ENCODE results near the gene CBR3.
A peak's percentile ranks its signal among the peaks of the same experiment; 100 is the strongest.
"Not testable (repeated sequence)": the region's sequence is repeated elsewhere in the genome, so short reads cannot be mapped to it uniquely, and the experiment has no call there.

CBR3 gene

GRCh38 chr21:36134803-36135390, at the start of gene CBR3:
Gene CBR3, plus strand, starts transcription at chr21:36135079. Its CDS starts 114 bp downstream, at chr21:36135193.
- DNase-seq (ENCODE audit: low read depth) = no peak

GRCh38 chr21:36087362-36088138, 47.3 kb upstream of the CBR3 start:
- no peak for DNase-seq (ENCODE audit: low read depth)

DNA sequence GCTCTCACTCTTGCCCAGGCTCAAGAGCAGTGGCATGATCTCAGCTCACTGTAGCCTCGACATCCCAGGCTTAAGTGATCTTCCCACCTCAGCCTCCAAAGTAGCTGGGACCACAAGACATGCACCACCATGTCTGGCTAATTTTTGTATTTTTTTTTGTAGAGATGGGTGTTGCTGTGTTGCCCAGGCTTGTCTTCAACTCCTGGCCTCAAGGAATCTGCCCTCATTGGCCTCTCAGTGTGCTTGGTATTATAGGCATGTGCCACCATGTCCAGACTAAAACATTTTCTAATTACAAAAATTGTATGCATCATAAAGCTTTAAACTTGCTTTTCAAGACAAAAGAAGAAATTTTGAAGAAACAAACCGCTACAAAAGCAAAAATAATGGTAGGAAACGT, 44.9 kb upstream of the CBR3 start:
- no peak for DNase-seq (ENCODE audit: low read depth)

GRCh38 chr21:36092681-36093080, 42.2 kb upstream of the CBR3 start:
- no peak for DNase-seq (ENCODE audit: low read depth)

DNA sequence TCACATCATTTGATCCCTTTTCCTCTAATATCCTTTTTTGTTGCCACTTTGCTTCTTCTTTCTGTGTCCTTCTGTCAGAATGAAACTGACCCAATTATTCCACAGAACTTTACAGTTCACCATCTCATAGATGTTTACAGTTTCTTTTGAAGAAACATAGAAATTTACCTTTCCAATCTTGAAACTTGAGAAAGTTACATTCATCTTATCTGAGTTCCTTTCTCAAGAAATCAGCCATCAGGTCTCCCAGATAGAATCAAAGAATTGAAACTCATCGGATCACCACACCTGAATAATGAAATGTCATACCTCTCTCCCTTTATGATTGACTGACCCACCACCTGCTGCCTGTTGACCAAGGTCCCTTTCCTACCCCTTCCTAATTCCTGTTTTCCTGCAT, 41.4 kb upstream of the CBR3 start:
- DNase-seq (ENCODE audit: low read depth) = no peak

DNA sequence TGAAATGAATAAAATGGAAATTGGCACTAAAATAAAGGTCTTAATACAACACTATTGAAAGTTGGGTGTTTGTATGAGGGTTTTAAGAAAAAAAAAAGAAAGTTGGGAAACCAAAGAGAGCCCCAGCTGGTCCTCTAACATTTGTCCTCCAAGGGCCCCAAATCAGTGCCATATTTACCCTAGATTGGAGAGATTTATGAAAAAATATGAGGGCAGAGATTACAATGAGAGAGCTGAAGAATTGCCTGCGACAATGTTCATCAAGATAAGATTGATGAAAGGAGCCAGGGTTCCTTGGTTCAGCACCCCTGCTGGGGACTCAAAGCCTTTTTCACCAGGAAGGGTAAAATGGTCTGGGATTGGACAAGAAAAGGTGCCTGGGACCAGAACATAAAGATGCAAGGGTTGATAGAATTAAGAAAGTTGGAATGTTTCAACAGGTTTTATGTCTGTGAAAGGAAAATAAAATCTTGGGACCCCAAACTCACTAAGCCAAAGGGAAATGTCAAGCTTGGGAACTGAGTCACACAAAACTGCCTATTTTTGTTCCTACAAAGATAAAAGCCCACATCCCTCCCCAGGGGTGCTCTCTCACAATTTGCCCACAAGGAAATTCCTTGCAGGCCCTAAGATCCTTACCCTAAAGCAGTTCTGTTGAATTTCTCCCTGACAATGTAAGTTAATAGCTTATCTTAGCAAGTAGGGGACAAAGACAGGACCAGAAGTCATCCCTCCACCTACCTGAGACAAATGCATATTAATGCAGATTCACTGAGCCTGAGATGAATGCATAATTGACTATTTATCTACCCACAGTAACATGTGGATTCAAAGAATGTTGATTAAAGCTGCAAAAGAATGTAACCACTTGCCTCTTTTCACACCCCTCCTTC, 38.2 kb upstream of the CBR3 start:
- no peak for DNase-seq (ENCODE audit: low read depth)

GRCh38 chr21:36097427-36098181, 37.3 kb upstream of the CBR3 start:
- DNase-seq (ENCODE audit: low read depth) = no peak

- DNase-seq (ENCODE audit: low read depth) = no peak
Measured at GRCh38 chr21:36098182-36098532, 36.7 kb upstream of the CBR3 start.

GRCh38 chr21:36099000-36099399, 35.9 kb upstream of the CBR3 start:
- DNase-seq (ENCODE audit: low read depth) = no peak

DNA sequence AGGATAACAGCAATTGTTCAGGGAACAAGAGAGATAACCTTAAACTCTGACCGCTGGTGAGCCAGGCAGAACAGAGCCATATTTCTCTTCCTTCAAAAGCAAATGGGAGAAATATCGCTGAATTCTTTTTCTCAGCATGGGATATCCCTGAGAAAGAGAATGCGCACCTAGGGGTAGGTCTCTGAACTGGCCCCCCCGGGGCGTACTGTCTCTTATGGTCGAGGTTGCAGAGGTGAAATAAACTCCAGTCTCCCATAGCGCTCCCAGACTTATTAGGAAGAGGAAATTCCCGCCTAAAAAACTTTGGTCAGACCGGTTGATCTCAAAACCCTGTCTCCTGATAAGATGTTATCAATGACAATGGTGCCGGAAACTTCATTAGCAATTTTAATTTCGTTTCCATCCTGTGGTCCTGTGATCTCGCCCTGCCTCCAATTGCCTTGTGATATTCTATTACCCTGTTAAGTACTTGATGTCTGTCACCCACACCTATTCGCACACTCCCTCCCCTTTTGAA, 35.1 kb upstream of the CBR3 start:
- DNase-seq (ENCODE audit: low read depth) = not testable (repeated sequence)

GRCh38 chr21:36100971-36101641, 33.8 kb upstream of the CBR3 start:
- DNase-seq (ENCODE audit: low read depth) = no peak

GRCh38 chr21:36103434-36103833, 31.4 kb upstream of the CBR3 start:
- no peak for DNase-seq (ENCODE audit: low read depth)

DNA sequence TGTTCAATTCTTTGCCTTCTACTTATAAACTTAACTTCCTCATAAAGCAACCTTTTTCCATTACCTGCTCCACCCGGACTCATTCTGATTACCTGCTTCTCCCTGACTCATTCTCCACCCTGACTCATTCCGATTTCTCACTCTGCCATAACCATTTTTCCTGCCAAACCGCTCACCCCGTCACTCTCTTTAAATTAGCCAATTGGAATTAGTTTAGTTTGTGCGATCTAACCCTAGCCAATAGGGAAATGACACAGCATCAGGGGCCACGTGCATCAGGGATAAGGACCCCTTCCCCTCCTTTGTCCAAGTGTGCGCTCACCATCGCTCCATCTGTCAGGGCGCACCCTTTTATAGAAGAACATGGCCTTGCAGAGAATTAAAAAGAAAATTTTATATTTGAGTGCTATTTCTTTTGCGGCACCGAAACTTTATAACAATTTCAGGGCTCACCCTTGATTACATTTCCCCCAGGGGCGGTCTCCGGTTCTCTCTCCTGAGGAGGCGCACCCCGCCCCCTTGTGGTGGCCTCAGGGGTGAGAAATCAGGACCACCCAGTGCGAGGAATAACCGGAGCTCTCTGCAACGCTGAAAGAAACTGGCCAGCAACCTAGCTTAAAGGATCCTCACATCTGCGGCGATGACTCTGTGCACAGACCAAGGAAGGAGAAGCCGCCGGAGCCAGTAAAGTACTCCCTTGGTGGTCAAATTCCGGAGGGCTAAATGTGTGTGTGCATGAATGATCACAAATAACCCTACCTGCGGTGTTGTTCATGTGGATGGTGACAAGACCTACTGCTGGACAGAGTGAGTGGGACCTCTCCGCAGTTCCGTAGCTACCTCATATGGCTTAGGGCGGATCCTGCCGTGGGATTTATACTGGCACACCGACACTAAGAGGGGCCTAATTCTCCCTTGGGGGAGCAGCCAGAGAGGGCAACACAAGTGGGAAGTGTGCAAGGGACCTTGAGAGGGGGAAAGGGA, 30.3 kb upstream of the CBR3 start:
- DNase-seq (ENCODE audit: low read depth) = peak; percentile 44

- no peak for DNase-seq (ENCODE audit: low read depth)
Measured at GRCh38 chr21:36105327-36105842, 29.5 kb upstream of the CBR3 start.

GRCh38 chr21:36109868-36110267, 25.0 kb upstream of the CBR3 start:
- no peak for DNase-seq (ENCODE audit: low read depth)

GRCh38 chr21:36111238-36111637, 23.6 kb upstream of the CBR3 start:
- DNase-seq (ENCODE audit: low read depth) = no peak

- DNase-seq (ENCODE audit: low read depth) = no peak
Measured at GRCh38 chr21:36113647-36114428, 21.0 kb upstream of the CBR3 start.

GRCh38 chr21:36115138-36115730, 19.6 kb upstream of the CBR3 start:
- no peak for DNase-seq (ENCODE audit: low read depth)

GRCh38 chr21:36117286-36117741, 17.6 kb upstream of the CBR3 start:
- no peak for DNase-seq (ENCODE audit: low read depth)
